HL-60 (cell line): ENCODE results near the gene POLR2L.

Experiments used
- GABPA ChIP-seq: IDR thresholded peaks from 2 replicates; pipeline ENCODE4 v1.6.1; 2012; ENCODE audit warnings: low read depth
- POLR2AphosphoS5 ChIP-seq: IDR thresholded peaks from 2 replicates; pipeline ENCODE4 v1.6.1; 2012; ENCODE audit warnings: low read depth
- TF ChIP-seq, protein P1 (sequence below): IDR thresholded peaks from one replicate; pipeline ENCODE4 v1.5.1; 2011; ENCODE audit warnings: low read length, control low read depth, inconsistent platforms; ENCODE audit not compliant: insufficient read depth

DNA sequence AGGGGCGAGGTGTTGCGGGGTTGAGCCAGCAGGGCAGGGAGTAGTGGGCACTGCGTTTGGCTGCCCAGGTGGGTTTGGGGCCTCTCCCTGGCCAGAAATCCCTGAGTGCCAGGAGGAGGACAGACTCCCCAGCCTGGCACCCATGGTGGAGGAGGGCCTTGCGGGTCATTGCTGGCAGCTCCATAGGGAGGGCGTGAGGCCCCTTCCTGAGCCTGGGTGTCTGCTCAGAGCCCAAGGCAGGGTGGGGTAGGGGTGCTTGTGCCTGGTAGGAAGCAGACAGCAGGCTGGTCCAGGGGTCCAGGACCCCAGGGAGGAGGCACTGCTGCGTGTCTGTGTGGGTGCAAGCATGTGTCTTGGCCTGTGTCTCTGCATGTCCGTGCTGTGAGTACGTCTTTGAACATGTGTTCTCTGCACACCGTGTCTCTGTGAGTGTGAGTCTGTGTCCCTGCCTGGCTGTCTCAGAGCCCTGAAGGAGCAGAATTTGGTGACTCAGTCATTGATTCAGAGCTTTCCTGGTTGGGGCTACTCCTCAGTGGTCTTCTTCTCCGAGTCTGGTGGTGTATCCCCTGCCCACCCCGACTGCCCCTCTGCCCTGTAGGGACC, 4.3 kb upstream of the POLR2L start:
- TF ChIP-seq GABPA, result no peak
- TF ChIP-seq, protein P1, sequence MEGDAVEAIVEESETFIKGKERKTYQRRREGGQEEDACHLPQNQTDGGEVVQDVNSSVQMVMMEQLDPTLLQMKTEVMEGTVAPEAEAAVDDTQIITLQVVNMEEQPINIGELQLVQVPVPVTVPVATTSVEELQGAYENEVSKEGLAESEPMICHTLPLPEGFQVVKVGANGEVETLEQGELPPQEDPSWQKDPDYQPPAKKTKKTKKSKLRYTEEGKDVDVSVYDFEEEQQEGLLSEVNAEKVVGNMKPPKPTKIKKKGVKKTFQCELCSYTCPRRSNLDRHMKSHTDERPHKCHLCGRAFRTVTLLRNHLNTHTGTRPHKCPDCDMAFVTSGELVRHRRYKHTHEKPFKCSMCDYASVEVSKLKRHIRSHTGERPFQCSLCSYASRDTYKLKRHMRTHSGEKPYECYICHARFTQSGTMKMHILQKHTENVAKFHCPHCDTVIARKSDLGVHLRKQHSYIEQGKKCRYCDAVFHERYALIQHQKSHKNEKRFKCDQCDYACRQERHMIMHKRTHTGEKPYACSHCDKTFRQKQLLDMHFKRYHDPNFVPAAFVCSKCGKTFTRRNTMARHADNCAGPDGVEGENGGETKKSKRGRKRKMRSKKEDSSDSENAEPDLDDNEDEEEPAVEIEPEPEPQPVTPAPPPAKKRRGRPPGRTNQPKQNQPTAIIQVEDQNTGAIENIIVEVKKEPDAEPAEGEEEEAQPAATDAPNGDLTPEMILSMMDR, result no peak
- TF ChIP-seq POLR2AphosphoS5, result no peak
